SK-MEL-5 (cell line): ENCODE data around the gene BTBD16. TPM values are rescaled to one million over a fixed set of nuclear protein-coding genes. Genes with fewer than 3 reads are reported as not detected.

Source experiments
- small RNA-seq, 2 experiments: library from RNA; depleted of rRNA; stranded (forward); fragments of <200 nt; gene quantifications; one replicate each; pipeline ENCODE3, GENCODE V24; 2014
- total RNA-seq: library from RNA; depleted of rRNA; stranded (reverse); fragments of >200 nt; shearing (Covaris generic); gene quantifications from 2 replicates; pipeline ENCODE4 v1.2.3, GENCODE V29; 2014; rRNA removed

BTBD16 gene
- total RNA-seq, 1 experiment from 2014 or later, result not detected

Small RNAs within 50 kb of the gene (small RNA-seq; reads per million reads assigned to genes)
- 0 reads per million in 2 experiments for gene RNU6-728P

Other genes starting within 250 kb of the BTBD16 start
- 10.4 and 10.7 TPM in 2 replicates for gene PLEKHA1, start 103.4 kb downstream of the BTBD16 start, total RNA-seq
- gene ARMS2, start 183.4 kb downstream of the BTBD16 start, total RNA-seq, result not detected in 2 replicates
- gene HTRA1, start 190.3 kb downstream of the BTBD16 start, total RNA-seq, result 113 and 119 TPM in 2 replicates